Natural killer cell (primary cell): ENCODE data around the gene WRNIP1. TPM values are rescaled to one million over a fixed set of nuclear protein-coding genes. Genes with fewer than 3 reads are reported as not detected.
"Not testable (repeated sequence)": the region's sequence is repeated elsewhere in the genome, so short reads cannot be mapped to it uniquely, and the experiment has no call there.

Experiments used
- ATAC-seq, 3 donors: fragments of 150-1000 bp in 2 of 3; fragments of 200-7000 bp in 1 of 3; cut with Tn5 transposase; 1 replicate in 1 of 3; 2 replicates in 2 of 3; pipeline ENCODE4 v1.10.0; 2021; ENCODE audit warnings: mild to moderate bottlenecking in 2 of 3, moderate library complexity in 2 of 3
- DNase-seq, 2 donors: peaks; one replicate each; pipeline versions ENCODE4 v3.0.0 to v3.0.0-alpha.2; 2013 to 2021; ENCODE audit warnings: mixed read lengths in 1 of 2
- H3K27ac ChIP-seq: one replicate; pipeline ENCODE4 v1.5.1; 2013; ENCODE audit warnings: mild to moderate bottlenecking, low read length
- H3K27me3 ChIP-seq: one replicate; pipeline ENCODE4 v1.6.1; 2013; ENCODE audit warnings: low read length; ENCODE audit not compliant: control insufficient read depth, insufficient read depth
- H3K36me3 ChIP-seq: one replicate; pipeline ENCODE4 v1.6.1; 2013; ENCODE audit warnings: low read length; ENCODE audit not compliant: control insufficient read depth, insufficient read depth
- H3K4me1 ChIP-seq: one replicate; pipeline ENCODE4 v1.6.1; 2013; ENCODE audit warnings: low read length; ENCODE audit not compliant: control insufficient read depth, insufficient read depth
- H3K4me3 ChIP-seq: one replicate; pipeline ENCODE4 v1.5.1; 2013; ENCODE audit warnings: low read length
- H3K9me3 ChIP-seq: one replicate; pipeline ENCODE4 v1.6.1; 2013; ENCODE audit warnings: low read length; ENCODE audit not compliant: control insufficient read depth, insufficient read depth
- H3K27ac Mint-ChIP-seq, 2 donors: one replicate each; pipeline ENCODE4 v1.8.0; 2022; ENCODE audit warnings: mild to moderate bottlenecking in 2 of 2, mixed read lengths in 2 of 2, moderate library complexity in 1 of 2
- H3K27me3 Mint-ChIP-seq, 2 donors: one replicate each; pipeline ENCODE4 v1.8.0; 2022; ENCODE audit warnings: low read depth in 2 of 2, mixed read lengths in 2 of 2
- H3K36me3 Mint-ChIP-seq: one replicate; pipeline ENCODE4 v1.8.0; 2022; ENCODE audit warnings: mixed read lengths
- H3K4me1 Mint-ChIP-seq, 2 donors: one replicate each; pipeline ENCODE4 v1.8.0; 2022; ENCODE audit warnings: mixed read lengths in 2 of 2
- H3K4me3 Mint-ChIP-seq: one replicate; pipeline ENCODE4 v1.8.0; 2022; ENCODE audit warnings: mild to moderate bottlenecking, moderate library complexity, mixed read lengths
- H3K9me3 Mint-ChIP-seq, 2 donors: one replicate each; pipeline ENCODE4 v1.8.0; 2022; ENCODE audit warnings: mixed read lengths in 2 of 2
- WGBS: methylation state at CpG from one replicate; pipeline ENCODE4 v1.1.7; 2013; ENCODE audit warnings: missing lambda C conversion rate; ENCODE audit not compliant: insufficient coverage; 5-methylcytosine and 5-hydroxymethylcytosine counted together
- intact Hi-C: fragments of 100-400 bp; cut with micrococcal nuclease; formaldehyde crosslinking; loops from one replicate; pipeline ENCODE4 v1.14.2; 2022
- total RNA-seq, 4 donors: library from RNA; stranded (reverse); fragments of 120-200 nt in 1 of 4; gene quantifications; one replicate each; pipeline versions ENCODE4 v1.2.3 to v1.2.4, GENCODE V29; 2013 to 2022
- TF ChIP-seq, protein P1 (sequence below): fragments of 200-600 bp; IDR thresholded peaks from one replicate; pipeline ENCODE4 v1.8.0; 2022; ENCODE audit warnings: antibody characterized with exemption

The WRNIP1 gene
- total RNA-seq, 3 donors from 2014 or later (not counting 1 experiment from before 2014, with no cell fraction given) = 27.9 to 34.8 (median 30.5) TPM

- Mint-ChIP-seq H3K9me3 (no peaks in the 10 kb centered on the region), H3K4me1 (peaks cover 4 to 15% of the 10 kb centered on the region in 2 donors), H3K27ac (no peak overlapping the region), H3K27me3 (peaks cover 16 to 22% of the 10 kb centered on the region in 2 donors), H3K36me3 (no peaks in the 10 kb centered on the region), H3K4me3 (no peak overlapping the region)
- no peak for DNase-seq
- ATAC-seq = no peak
- TF ChIP-seq, protein P1, sequence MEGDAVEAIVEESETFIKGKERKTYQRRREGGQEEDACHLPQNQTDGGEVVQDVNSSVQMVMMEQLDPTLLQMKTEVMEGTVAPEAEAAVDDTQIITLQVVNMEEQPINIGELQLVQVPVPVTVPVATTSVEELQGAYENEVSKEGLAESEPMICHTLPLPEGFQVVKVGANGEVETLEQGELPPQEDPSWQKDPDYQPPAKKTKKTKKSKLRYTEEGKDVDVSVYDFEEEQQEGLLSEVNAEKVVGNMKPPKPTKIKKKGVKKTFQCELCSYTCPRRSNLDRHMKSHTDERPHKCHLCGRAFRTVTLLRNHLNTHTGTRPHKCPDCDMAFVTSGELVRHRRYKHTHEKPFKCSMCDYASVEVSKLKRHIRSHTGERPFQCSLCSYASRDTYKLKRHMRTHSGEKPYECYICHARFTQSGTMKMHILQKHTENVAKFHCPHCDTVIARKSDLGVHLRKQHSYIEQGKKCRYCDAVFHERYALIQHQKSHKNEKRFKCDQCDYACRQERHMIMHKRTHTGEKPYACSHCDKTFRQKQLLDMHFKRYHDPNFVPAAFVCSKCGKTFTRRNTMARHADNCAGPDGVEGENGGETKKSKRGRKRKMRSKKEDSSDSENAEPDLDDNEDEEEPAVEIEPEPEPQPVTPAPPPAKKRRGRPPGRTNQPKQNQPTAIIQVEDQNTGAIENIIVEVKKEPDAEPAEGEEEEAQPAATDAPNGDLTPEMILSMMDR = no peak
- Histone ChIP-seq H3K9me3 (no peaks in the 10 kb centered on the region), H3K4me1 (peaks cover 2% of the 10 kb centered on the region), H3K36me3 (no peaks in the 10 kb centered on the region), H3K27ac (no peak overlapping the region), H3K27me3 (peaks cover 2% of the 10 kb centered on the region), H3K4me3 (no peak overlapping the region)
- 94% methylated on average over 3 of the region's 3 CpGs for WGBS
- intact Hi-C loops = no loop called here
Observed at GRCh38 chr6:2756687-2757224, 8.4 kb upstream of the WRNIP1 start.

GRCh38 chr6:2758980-2759379 is 6.2 kb upstream of the WRNIP1 start:
- TF ChIP-seq, protein P1 = no peak
- Histone ChIP-seq H3K4me3 (no peak overlapping the region), H3K4me1 (peaks cover 1% of the 10 kb centered on the region), H3K9me3 (no peaks in the 10 kb centered on the region), H3K36me3 (no peaks in the 10 kb centered on the region), H3K27ac (no peak overlapping the region), H3K27me3 (peaks cover 2% of the 10 kb centered on the region)
- H3K36me3 Mint-ChIP-seq = no peaks in the 10 kb centered on the region
- no peaks in the 10 kb centered on the region for H3K9me3 Mint-ChIP-seq
- no peak overlapping the region for H3K4me3 Mint-ChIP-seq
- intact Hi-C loops = no loop called here
- H3K27ac Mint-ChIP-seq = no peak overlapping the region
- ATAC-seq (no peak), DNase-seq (no peak)
- peaks cover 16 to 19% of the 10 kb centered on the region in 2 donors for H3K27me3 Mint-ChIP-seq
- 81% methylated on average over 3 of the region's 3 CpGs for WGBS
- H3K4me1 Mint-ChIP-seq = peaks cover 0 to 7% of the 10 kb centered on the region in 2 donors

DNA sequence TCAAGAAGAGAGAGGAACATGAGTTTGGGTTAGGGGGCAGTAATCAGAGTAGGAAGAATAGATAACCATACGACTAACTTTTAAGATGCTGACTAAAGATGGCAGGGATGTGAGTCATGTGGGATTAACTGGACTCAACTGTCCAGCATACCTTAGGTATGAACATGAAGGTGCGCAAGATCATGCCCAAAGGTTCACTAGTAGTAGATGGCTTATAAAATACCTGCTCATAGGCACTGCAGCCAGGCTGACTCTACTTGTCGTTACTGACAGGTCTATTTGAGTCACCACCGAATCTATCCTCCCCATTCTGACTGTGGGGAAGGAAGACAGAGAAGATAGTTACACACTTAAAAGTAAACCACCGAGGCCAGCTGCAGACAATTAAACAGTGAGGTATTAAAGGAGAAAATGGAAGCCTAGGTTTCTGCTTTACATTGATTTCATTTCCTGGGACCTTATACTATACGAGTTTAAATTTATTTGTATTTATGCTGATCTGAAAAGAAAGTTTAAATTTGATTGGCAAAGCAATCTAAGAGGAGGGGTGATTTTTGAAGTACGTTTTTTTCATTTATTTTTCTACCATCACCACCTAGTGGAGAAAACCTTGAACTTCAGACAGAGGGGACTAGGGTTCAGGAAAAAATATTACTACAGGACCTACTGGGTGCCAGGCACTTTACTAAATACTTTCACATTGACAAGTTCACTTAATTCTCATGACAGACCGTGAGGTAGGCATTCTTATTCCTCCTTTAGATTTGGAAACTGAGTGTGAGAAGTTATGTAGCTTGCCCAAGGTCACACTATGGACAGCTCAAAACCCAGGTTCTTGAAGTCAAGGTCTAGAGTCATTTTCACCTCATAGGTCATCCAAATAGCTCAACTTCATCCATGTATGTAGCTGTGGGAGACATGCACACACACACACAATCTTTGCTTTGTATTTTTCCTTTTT is 4.0 kb upstream of the WRNIP1 start:
- no peak overlapping the region for H3K4me3 ChIP-seq
- ATAC-seq (no peak), DNase-seq (peak in 1 of 2 donors; percentile 64)
- H3K27ac ChIP-seq = no peak overlapping the region
- no peaks in the 10 kb centered on the region for H3K36me3 ChIP-seq
- no peaks in the 10 kb centered on the region for H3K36me3 Mint-ChIP-seq
- no peaks in the 10 kb centered on the region for H3K9me3 ChIP-seq
- H3K27me3 ChIP-seq = peaks cover 2% of the 10 kb centered on the region
- H3K4me1 ChIP-seq = peaks cover 7% of the 10 kb centered on the region
- TF ChIP-seq, protein P1 = peak; percentile 60
- peaks cover 9 to 16% of the 10 kb centered on the region in 2 donors for H3K4me1 Mint-ChIP-seq
- peaks cover 5 to 7% of the 10 kb centered on the region in 2 donors for H3K27me3 Mint-ChIP-seq
- H3K4me3 Mint-ChIP-seq = peak overlapping the region; percentile 67
- H3K9me3 Mint-ChIP-seq = no peaks in the 10 kb centered on the region
- H3K27ac Mint-ChIP-seq = no peak overlapping the region
- 83% methylated on average over 4 of the region's 8 CpGs for WGBS
- intact Hi-C loops = loop anchor here (10.0 kb wide), 1 partner anchor 516 kb away; the partner anchor contains the start of gene GMDS

DNA sequence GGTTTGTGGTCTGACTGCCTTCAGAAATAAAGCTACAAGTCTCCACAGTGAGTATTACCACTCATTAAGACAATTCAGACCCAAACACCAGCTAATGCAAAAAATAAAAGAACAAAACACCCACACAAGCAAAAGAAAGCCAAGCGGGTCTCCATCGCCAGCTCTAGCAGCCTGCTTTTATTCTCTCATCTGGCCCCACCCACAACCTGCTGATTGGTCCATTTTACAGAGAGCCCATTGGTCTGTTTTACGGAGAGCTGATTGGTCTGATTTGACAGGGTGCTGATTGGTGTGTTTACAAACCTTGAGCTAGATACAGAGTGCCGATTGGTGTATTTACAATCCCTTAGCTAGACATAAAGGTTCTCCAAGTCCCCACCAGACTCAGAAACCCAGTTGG is 2.3 kb upstream of the WRNIP1 start:
- H3K4me3 Mint-ChIP-seq = peak overlapping the region; percentile 18
- intact Hi-C loops = loop anchor here (10.0 kb wide), 1 partner anchor 518 kb away; the partner anchor contains the start of gene GMDS
- not testable (repeated sequence) for H3K27me3 Mint-ChIP-seq

More for the DNA sequence above, 2.3 kb upstream of the WRNIP1 start:
- H3K4me1 ChIP-seq = peaks cover 21% of the 10 kb centered on the region
- ATAC-seq, H3K9me3 ChIP-seq, H3K36me3 ChIP-seq, H3K4me3 ChIP-seq, H3K27me3 ChIP-seq, H3K27ac ChIP-seq, H3K9me3 Mint-ChIP-seq, H3K36me3 Mint-ChIP-seq: not testable (repeated sequence)
- WGBS = 78% methylated on average over 4 of the region's 4 CpGs
- peaks cover 25 to 28% of the 10 kb centered on the region in 2 donors for H3K4me1 Mint-ChIP-seq
- peak in 1 of 2 donors; percentile 21 for DNase-seq
- peak overlapping the region in 1 of 2 donors; percentile 58 for H3K27ac Mint-ChIP-seq
